Epithelial cell of proximal tubule (primary cell): ENCODE results near the gene MARK2. TPM values are rescaled to one million over a fixed set of nuclear protein-coding genes. Genes with fewer than 3 reads are reported as not detected.
A peak's percentile ranks its signal among the peaks of the same experiment; 100 is the strongest.

Experiments
- DNase-seq: peaks from one replicate; pipeline ENCODE4 v3.0.0-alpha.2; 2011; ENCODE audit warnings: low read depth
- H3K4me3 ChIP-seq: 2 replicates; pipeline ENCODE4 v1.5.1; 2011; ENCODE audit warnings: low read depth, mild to moderate bottlenecking, low read length
- CTCF ChIP-seq: conservative IDR thresholded peaks from 2 replicates; pipeline ENCODE4 v1.5.1; 2012; ENCODE audit warnings: low read depth, mild to moderate bottlenecking, low read length
- total RNA-seq: library from RNA; depleted of rRNA; stranded (reverse); fragments of >200 nt; gene quantifications from 2 replicates; pipeline ENCODE4 v1.2.3, GENCODE V29; 2015

The MARK2 gene
- total RNA-seq, 1 donor from 2014 or later = 36.2 TPM

GRCh38 chr11:63887386-63887999 lies 48.6 kb downstream of the MARK2 start:
- no peak for TF ChIP-seq CTCF
- no peak for DNase-seq
- H3K4me3 ChIP-seq = no peak overlapping the region

- DNase-seq = peak; percentile 45
- peak overlapping the region; percentile 53 for H3K4me3 ChIP-seq
These were observed 49.5 kb downstream of the MARK2 start for GRCh38 chr11:63888170-63889086.

GRCh38 chr11:63889344-63889743 lies 50.4 kb downstream of the MARK2 start:
- DNase-seq = no peak
- H3K4me3 ChIP-seq = peak overlapping the region; percentile 53
- no peak for TF ChIP-seq CTCF

More at GRCh38 chr11:63888170-63889086, 49.5 kb downstream of the MARK2 start:
- TF ChIP-seq CTCF = no peak

- DNase-seq = no peak
- TF ChIP-seq CTCF = no peak
- no peak overlapping the region for H3K4me3 ChIP-seq
These were observed 51.5 kb downstream of the MARK2 start for GRCh38 chr11:63890368-63890767.

GRCh38 chr11:63892228-63892627 lies 53.3 kb downstream of the MARK2 start:
- TF ChIP-seq CTCF = no peak
- H3K4me3 ChIP-seq = no peak overlapping the region
- no peak for DNase-seq

GRCh38 chr11:63893355-63893754 lies 54.4 kb downstream of the MARK2 start:
- H3K4me3 ChIP-seq = no peak overlapping the region
- no peak for DNase-seq
- TF ChIP-seq CTCF = no peak

- H3K4me3 ChIP-seq = no peak overlapping the region
- no peak for DNase-seq
- TF ChIP-seq CTCF = no peak
These were observed 57.2 kb downstream of the MARK2 start for GRCh38 chr11:63896071-63896470.
